ENCODE results near the gene MLEC. TPM values are rescaled to one million over a fixed set of nuclear protein-coding genes. Genes with fewer than 3 reads are reported as not detected.

The MLEC gene
- total RNA-seq, 2 donors from 2014 or later: 331 to 500 TPM

- H3K9ac ChIP-seq (ENCODE audit: low read depth in 2 of 2, low read length in 2 of 2): no peak overlapping the region
- DNase-seq: no peak
- TF ChIP-seq CTCF (IDR thresholded peaks at IDR 0.05): no peak
- no peak overlapping the region for H3K27ac ChIP-seq
- H3K36me3 ChIP-seq: no peaks in the 10 kb centered on the region
- H3K4me1 ChIP-seq: no peaks in the 10 kb centered on the region
- H3K9me3 ChIP-seq: no peaks in the 10 kb centered on the region
- H3K27me3 ChIP-seq: no peaks in the 10 kb centered on the region
- intact Hi-C loops (cut with DNase I): no loop called here
- no peak overlapping the region for H3K4me3 ChIP-seq
These were observed 49.7 kb downstream of the MLEC start for GRCh38 chr12:120736404-120737331.

GRCh38 chr12:120737557-120738251, 50.8 kb downstream of the MLEC start:
- Histone ChIP-seq H3K4me1 (no peaks in the 10 kb centered on the region), H3K4me3 (no peak overlapping the region), H3K27ac (no peak overlapping the region), H3K27me3 (no peaks in the 10 kb centered on the region), H3K9ac (ENCODE audit: low read depth in 2 of 2, low read length in 2 of 2) (no peak overlapping the region), H3K9me3 (no peaks in the 10 kb centered on the region), H3K36me3 (no peaks in the 10 kb centered on the region)
- no peak for TF ChIP-seq CTCF (IDR thresholded peaks at IDR 0.05)
- intact Hi-C loops (cut with DNase I): no loop called here
- DNase-seq: no peak

- H3K36me3 ChIP-seq: no peaks in the 10 kb centered on the region
- no peak overlapping the region for H3K9ac ChIP-seq (ENCODE audit: low read depth in 2 of 2, low read length in 2 of 2)
- H3K4me1 ChIP-seq: no peaks in the 10 kb centered on the region
- H3K27ac ChIP-seq: no peak overlapping the region
- no peak for DNase-seq
- H3K27me3 ChIP-seq: no peaks in the 10 kb centered on the region
- H3K4me3 ChIP-seq: no peak overlapping the region
- H3K9me3 ChIP-seq: no peaks in the 10 kb centered on the region
- intact Hi-C loops (cut with DNase I): no loop called here
- no peak for TF ChIP-seq CTCF (IDR thresholded peaks at IDR 0.05)
These were observed 51.5 kb downstream of the MLEC start for GRCh38 chr12:120738252-120739030.

GRCh38 chr12:120739031-120739762, 52.2 kb downstream of the MLEC start:
- Histone ChIP-seq H3K4me1 (no peaks in the 10 kb centered on the region), H3K36me3 (no peaks in the 10 kb centered on the region), H3K4me3 (no peak overlapping the region), H3K9ac (ENCODE audit: low read depth in 2 of 2, low read length in 2 of 2) (no peak overlapping the region), H3K27me3 (no peaks in the 10 kb centered on the region), H3K9me3 (no peaks in the 10 kb centered on the region), H3K27ac (no peak overlapping the region)
- no peak for DNase-seq
- TF ChIP-seq CTCF (IDR thresholded peaks at IDR 0.05): no peak
- intact Hi-C loops (cut with DNase I): no loop called here
